K562 (cell line): ENCODE results near the gene HAUS7. TPM values are rescaled to one million over a fixed set of nuclear protein-coding genes. Genes with fewer than 3 reads are reported as not detected.

Experiments used
- CEBPB ChIP-seq: fragments of 450-650 bp; IDR thresholded peaks from 2 replicates; pipeline ENCODE4 v1.6.1; 2016; ENCODE audit warnings: missing genetic modification characterization, missing compliant biosample characterization
- CREBBP ChIP-seq: IDR thresholded peaks from one replicate; pipeline ENCODE4 v1.6.1; 2012; ENCODE audit warnings: low read depth, mild to moderate bottlenecking, control low read depth, inconsistent platforms, low read length
- DLX4 ChIP-seq: fragments of 250-450 bp; sonication (Bioruptor Pico); IDR thresholded peaks from 2 replicates; pipeline ENCODE4 v1.6.1; 2021; ENCODE audit warnings: mild to moderate bottlenecking
- E2F5 ChIP-seq: sonication (generic); formaldehyde crosslinking; IDR thresholded peaks from 2 replicates; pipeline ENCODE4 v1.8.0; 2022; ENCODE audit warnings: mild to moderate bottlenecking, missing genetic modification reagents
- RAD21 ChIP-seq, 2 experiments: fragments of 250-450 bp in 1 of 2; fragments of 450-650 bp in 1 of 2; sonication (Bioruptor Pico) in 1 of 2; formaldehyde crosslinking in 1 of 2; IDR thresholded peaks in 1 of 2; conservative IDR thresholded peaks in 1 of 2; 2 replicates each; pipeline versions ENCODE4 v1.4.0 to v1.8.0; 2020 to 2022; ENCODE audit warnings: mild to moderate bottlenecking in 2 of 2, moderate library complexity in 1 of 2
- RBM39 ChIP-seq: fragments of 200-400 bp; formaldehyde crosslinking; optimal IDR thresholded peaks from 2 replicates; pipeline ENCODE3; 2018; ENCODE audit warnings: low read depth, low read length
- SETDB1 ChIP-seq: IDR thresholded peaks from one replicate; pipeline ENCODE4 v1.6.1; 2012; ENCODE audit warnings: low read length, control low read depth, inconsistent platforms
- SFPQ ChIP-seq: fragments of 200-400 bp; formaldehyde crosslinking; IDR thresholded peaks from 2 replicates; pipeline ENCODE4 v1.6.1; 2017; ENCODE audit warnings: mild to moderate bottlenecking, low read depth, low read length, moderate library complexity
- SRF ChIP-seq, 2 experiments: fragments of 250-450, 450-650 bp in 1 of 2; sonication (Bioruptor Pico) in 1 of 2; sonication (generic) in 1 of 2; formaldehyde crosslinking; IDR thresholded peaks; 2 replicates each; pipeline versions ENCODE4 v1.5.0 to v1.5.1; 2020 to 2022; ENCODE audit warnings: mild to moderate bottlenecking in 1 of 2, missing genetic modification reagents in 1 of 2
- ZNF239 ChIP-seq: fragments of 250-450 bp; sonication (Bioruptor Pico); IDR thresholded peaks from 2 replicates; pipeline ENCODE4 v1.4.0; 2020; ENCODE audit warnings: mild to moderate bottlenecking
- ZNF282 ChIP-seq: sonication (generic); formaldehyde crosslinking; IDR thresholded peaks from 2 replicates; pipeline ENCODE4 v1.8.1; 2023; ENCODE audit warnings: missing genetic modification reagents
- polyA plus RNA-seq, 8 experiments: library from polyadenylated mRNA; depleted of rRNA in 4 of 8; stranded (reverse) in 5 of 8; unstranded in 3 of 8; fragments of >200 nt; fragmentation: Nextera tagmentation in 2 of 8; fragmentation: Illumina TruSeq in 1 of 8; extraction: Ambion mirVana in 2 of 8; extraction: Trizol in 1 of 8; gene quantifications; 2 replicates each; pipeline versions ENCODE4 v1.2.1 to v1.2.3, GENCODE V29; 2011 to 2014; ENCODE audit warnings: inconsistent platforms in 1 of 8, missing spikeins in 1 of 8
- total RNA-seq, 7 experiments: library from RNA; depleted of rRNA in 6 of 7; stranded (reverse); fragments of >200 nt in 6 of 7; fragmentation: Illumina TruSeq in 2 of 7; extraction: Trizol in 2 of 7; gene quantifications; 2 replicates each; pipeline versions ENCODE4 v1.2.1 to v1.2.3, GENCODE V29; 2011 to 2021; ENCODE audit warnings: low replicate concordance in 1 of 7
- TF ChIP-seq, protein P1 (sequence below): fragments of 250-450 bp; sonication (Bioruptor Pico); IDR thresholded peaks from 2 replicates; pipeline ENCODE4 v1.8.0; 2021; ENCODE audit warnings: borderline replicate concordance, mild to moderate bottlenecking, moderate library complexity; ENCODE audit not compliant: poor library complexity, severe bottlenecking
- TF ChIP-seq, protein P2 (sequence below): fragments of 450-650 bp; IDR thresholded peaks from 2 replicates; pipeline ENCODE4 v1.6.1; 2018; ENCODE audit not compliant: partially characterized antibody

Gene HAUS7
- total and polyA plus RNA-seq, 9 of the 15 experiments (the other 6 are each of a cell fraction or from before 2014, with no cell fraction given) = 10.0 to 94.9 (median 48.8) TPM

DNA sequence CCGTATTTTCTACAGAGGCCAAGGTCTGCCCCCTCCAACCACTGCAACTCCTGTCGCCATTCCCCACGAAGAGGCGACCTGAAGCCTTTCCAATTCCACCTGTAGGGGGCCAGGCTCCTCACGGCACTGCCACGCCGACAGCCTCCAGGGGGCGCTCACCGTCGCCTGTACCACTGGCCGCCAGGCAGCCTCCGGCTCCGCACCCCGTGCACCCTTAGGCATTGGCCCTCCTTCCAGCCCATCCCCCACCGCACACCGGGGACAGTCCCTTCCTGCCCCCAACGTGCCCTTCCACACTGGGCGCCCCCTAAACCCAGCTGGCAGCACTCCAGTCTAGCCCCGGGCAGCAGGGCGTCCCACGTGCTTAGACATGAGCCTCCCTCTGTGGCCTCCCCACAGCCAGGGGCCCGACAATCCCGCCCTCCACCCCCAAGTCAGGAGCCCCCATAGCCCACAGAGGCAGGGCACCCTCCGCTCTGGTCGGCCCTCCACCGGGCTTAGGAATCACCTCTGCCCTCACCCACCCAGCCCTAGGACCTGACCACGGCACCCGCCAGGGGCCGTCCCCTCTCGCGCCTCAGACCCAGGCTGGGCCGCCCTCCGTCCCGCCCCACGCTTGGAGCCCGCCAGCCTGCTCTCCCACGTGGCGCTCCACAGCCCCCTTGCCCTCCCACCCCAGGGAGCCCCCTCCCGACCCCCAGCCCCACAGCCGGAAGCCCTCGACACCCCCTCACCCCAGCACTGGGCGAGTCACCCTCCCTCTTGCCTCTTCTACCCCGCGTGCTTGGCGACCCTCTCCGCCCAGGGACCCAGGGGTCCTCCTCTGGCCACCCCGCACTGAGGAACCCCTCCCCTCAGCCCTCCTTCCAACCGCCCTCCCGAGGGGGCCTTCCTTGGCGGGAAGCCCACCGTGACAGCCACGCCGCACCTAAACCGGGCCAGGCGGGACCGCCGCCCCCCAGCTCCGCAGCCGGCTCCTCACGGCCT is 69.9 kb downstream of the HAUS7 start (continued):
- TF ChIP-seq E2F5 = no peak
- TF ChIP-seq SRF (CRISPR knock-in tag; IDR thresholded peaks at IDR 0.05) = no peak
- TF ChIP-seq RAD21 (CRISPR knock-in tag; conservative IDR thresholded peaks at IDR 0.05 in 1 of 2, IDR thresholded peaks at IDR 0.05 in 1 of 2) = peak; percentile 50 to 75
- TF ChIP-seq CREBBP = no peak
- TF ChIP-seq, protein P1, sequence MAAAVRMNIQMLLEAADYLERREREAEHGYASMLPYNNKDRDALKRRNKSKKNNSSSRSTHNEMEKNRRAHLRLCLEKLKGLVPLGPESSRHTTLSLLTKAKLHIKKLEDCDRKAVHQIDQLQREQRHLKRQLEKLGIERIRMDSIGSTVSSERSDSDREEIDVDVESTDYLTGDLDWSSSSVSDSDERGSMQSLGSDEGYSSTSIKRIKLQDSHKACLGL (CRISPR knock-in tag) = no peak
- TF ChIP-seq RBM39 = no peak
- no peak for TF ChIP-seq CEBPB (tag)
- no peak for TF ChIP-seq SETDB1
- TF ChIP-seq DLX4 (CRISPR knock-in tag) = no peak
- TF ChIP-seq SFPQ = no peak
- no peak for TF ChIP-seq ZNF282
- TF ChIP-seq, protein P2, sequence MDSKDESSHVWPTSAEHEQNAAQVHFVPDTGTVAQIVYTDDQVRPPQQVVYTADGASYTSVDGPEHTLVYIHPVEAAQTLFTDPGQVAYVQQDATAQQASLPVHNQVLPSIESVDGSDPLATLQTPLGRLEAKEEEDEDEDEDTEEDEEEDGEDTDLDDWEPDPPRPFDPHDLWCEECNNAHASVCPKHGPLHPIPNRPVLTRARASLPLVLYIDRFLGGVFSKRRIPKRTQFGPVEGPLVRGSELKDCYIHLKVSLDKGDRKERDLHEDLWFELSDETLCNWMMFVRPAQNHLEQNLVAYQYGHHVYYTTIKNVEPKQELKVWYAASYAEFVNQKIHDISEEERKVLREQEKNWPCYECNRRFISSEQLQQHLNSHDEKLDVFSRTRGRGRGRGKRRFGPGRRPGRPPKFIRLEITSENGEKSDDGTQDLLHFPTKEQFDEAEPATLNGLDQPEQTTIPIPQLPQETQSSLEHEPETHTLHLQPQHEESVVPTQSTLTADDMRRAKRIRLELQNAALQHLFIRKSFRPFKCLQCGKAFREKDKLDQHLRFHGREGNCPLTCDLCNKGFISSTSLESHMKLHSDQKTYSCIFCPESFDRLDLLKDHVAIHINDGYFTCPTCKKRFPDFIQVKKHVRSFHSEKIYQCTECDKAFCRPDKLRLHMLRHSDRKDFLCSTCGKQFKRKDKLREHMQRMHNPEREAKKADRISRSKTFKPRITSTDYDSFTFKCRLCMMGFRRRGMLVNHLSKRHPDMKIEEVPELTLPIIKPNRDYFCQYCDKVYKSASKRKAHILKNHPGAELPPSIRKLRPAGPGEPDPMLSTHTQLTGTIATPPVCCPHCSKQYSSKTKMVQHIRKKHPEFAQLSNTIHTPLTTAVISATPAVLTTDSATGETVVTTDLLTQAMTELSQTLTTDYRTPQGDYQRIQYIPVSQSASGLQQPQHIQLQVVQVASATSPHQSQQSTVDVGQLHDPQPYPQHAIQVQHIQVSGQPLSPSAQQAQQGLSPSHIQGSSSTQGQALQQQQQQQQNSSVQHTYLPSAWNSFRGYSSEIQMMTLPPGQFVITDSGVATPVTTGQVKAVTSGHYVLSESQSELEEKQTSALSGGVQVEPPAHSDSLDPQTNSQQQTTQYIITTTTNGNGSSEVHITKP = peak; percentile 19
- TF ChIP-seq ZNF239 (CRISPR knock-in tag) = no peak
